ENCODE data around the gene NBDY.

- TF ChIP-seq ZNF687 (CRISPR knock-in tag; IDR thresholded peaks at IDR 0.05) (no peak), JUND (CRISPR knock-in tag; IDR thresholded peaks at IDR 0.05) (no peak), ZNF10 (CRISPR knock-in tag; IDR thresholded peaks at IDR 0.05; ENCODE audit: borderline replicate concordance, low read depth) (no peak), FOXK2 (IDR thresholded peaks at IDR 0.05) (no peak), ZNF567 (CRISPR knock-in tag; IDR thresholded peaks at IDR 0.05; ENCODE audit: borderline replicate concordance) (no peak), POLR2A (IDR thresholded peaks at IDR 0.05; ENCODE audit: insufficient read depth in 1 of 2, low read depth in 2 of 2, low read length in 2 of 2) (no peak), CTCF (CRISPR knock-in tag; IDR thresholded peaks at IDR 0.05) (no peak), YY1 (IDR thresholded peaks at IDR 0.05; ENCODE audit: insufficient read depth, insufficient replicate concordance, low read depth, low read length) (no peak)
- TF ChIP-seq, protein P1, sequence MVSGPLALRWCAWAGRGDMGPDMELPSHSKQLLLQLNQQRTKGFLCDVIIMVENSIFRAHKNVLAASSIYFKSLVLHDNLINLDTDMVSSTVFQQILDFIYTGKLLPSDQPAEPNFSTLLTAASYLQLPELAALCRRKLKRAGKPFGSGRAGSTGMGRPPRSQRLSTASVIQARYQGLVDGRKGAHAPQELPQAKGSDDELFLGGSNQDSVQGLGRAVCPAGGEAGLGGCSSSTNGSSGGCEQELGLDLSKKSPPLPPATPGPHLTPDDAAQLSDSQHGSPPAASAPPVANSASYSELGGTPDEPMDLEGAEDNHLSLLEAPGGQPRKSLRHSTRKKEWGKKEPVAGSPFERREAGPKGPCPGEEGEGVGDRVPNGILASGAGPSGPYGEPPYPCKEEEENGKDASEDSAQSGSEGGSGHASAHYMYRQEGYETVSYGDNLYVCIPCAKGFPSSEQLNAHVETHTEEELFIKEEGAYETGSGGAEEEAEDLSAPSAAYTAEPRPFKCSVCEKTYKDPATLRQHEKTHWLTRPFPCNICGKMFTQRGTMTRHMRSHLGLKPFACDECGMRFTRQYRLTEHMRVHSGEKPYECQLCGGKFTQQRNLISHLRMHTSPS (CRISPR knock-in tag; IDR thresholded peaks at IDR 0.05; ENCODE audit: low read depth): no peak
These were observed 36.1 kb downstream of the NBDY start for GRCh38 chrX:56764975-56765791.
